Dedifferentiated amniotic fluid mesenchymal stem cell (primary cell): ENCODE data around the gene SLC24A4.

Experiments
- DNase-seq: peaks from one replicate; pipeline ENCODE4 v3.0.0-alpha.2; 2016; ENCODE audit errors: extremely low spot score

SLC24A4 gene

GRCh38 chr14:92323011-92323915 lies at the start of gene SLC24A4:
Gene SLC24A4 (plus strand): TSS chr14:92323165. CDS start chr14:92323831, 666 bp downstream.
- DNase-seq: no peak

GRCh38 chr14:92273166-92273565 lies 49.8 kb upstream of the SLC24A4 start:
- no peak for DNase-seq

DNA sequence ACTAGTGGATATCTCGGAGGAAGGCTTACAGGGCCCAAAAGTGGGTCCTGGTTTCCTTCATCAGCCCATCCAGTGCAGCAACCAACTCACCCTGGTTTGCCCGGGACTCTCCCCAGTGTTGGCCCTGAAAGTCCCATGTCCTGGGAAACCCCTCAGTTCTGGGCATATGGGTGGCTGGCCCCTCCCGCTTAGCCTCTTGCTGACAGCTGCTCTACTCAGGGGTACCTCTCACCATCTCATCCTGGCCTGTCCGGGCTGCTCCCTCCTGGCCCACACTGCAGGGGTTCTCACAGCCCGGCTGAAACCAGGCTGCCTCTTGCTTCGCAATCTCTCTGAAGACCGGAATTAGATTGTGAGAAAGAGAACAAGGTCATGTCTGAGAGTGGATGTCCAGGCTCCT lies 48.9 kb upstream of the SLC24A4 start:
- no peak for DNase-seq

GRCh38 chr14:92276074-92276473 lies 46.9 kb upstream of the SLC24A4 start:
- no peak for DNase-seq

DNA sequence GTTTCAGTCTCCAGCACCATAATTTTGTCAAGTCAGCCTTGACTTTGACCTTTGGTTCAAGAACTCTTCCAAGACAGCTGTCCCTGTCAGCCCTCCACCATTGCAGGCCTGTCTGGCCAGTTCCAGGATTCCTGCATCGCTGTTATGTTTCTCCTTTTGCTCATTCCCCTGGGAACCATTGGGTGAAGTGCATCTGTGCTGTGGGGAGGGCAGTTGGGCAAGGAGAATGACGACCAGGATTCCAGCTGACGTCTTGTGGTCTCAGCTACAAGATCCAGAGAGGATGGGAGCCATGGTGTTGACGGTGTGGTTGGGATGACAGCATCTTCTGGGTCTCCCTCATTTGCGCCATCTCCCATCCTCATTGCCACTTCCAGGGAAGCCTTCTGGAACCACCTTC lies 45.9 kb upstream of the SLC24A4 start:
- DNase-seq: no peak

- no peak for DNase-seq
These were observed 42.3 kb upstream of the SLC24A4 start for GRCh38 chr14:92280554-92281262.

DNA sequence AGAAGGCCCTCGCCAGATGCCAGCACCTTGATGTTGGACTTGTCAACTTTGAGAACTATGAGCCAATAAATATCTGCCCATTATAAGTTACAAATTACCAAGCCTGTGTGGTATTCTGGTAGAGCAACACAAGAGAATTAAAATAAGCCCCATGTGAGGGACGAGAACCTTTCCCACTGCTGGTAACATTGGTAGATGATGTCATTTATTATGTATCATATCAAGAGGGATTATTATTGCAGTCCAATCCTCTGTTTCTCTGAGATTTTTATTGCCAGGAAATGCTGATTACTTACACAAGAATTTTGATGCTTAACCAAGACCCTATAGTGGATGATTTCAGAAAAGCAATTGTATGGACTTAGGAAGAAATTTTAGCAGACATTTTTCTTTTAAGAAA lies 40.3 kb upstream of the SLC24A4 start:
- no peak for DNase-seq

DNA sequence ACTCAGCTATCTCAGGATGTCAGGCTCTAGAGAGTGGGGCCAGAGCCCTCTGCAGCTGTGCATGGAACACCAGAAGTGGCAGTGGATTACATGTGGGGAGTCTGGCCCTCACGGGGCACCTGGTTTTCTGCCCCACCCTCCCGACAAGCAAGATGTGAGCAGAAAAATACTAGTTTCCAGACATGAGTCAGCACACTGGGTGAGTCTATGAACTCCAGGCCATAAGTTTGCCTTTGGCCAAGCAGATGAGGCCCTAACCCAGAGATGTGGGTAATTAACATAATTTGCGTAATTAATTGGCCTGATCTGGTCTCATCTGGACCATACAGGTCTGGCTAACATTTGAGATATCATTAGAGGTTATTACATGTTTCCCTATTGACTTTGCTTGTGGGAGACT lies 37.7 kb upstream of the SLC24A4 start:
- no peak for DNase-seq

DNA sequence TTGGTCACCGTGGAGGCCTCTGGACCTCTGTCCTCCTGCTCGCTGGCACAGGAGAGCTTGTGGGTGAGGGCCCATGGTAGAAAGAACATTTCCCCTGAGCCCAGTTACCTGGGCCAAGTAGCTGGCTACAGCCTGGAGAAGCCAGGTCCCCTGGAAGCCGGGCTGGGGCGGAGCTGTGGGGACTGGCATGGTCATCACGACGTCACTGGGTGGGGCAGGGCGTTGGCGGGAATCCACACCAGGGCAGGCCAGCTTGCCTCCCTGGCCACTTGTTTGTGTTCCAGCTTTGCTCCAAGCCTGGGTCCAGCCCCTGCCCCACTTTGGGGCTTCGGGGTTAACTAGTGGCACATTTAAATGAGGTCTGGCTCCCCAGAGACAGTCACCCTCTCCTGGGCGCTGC lies 35.0 kb upstream of the SLC24A4 start:
- DNase-seq: no peak

DNA sequence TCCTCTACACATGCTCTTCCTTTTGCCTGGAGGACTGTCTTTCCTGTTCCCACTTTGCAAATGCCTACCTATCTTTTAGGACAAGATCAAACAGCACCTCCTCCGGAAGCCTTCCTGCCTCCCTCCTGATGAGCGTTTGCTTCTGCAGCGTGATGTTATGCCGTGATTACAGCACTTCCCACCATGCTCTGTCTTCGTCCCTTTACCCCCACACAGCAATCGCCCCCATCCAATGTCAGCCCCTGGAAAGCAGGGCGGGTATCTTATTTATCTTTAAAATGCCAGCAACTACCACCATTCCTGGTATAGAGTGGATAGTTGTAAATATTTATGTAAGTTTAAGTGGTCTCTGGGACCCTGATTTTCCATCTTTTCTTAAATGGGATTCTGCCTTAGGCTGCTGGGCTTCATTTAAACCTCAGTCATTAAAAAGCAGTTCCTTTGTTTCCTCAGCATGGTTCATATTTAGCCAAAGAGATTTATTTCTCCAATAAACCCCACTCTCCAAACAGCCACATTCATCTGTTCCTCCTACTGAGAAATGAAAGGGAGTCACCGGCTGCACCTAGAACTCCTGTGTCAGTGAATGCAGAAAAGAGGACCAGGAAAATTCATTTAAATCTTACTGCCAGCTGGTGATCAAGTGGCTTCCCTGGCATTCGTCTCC lies 33.8 kb upstream of the SLC24A4 start:
- no peak for DNase-seq

DNA sequence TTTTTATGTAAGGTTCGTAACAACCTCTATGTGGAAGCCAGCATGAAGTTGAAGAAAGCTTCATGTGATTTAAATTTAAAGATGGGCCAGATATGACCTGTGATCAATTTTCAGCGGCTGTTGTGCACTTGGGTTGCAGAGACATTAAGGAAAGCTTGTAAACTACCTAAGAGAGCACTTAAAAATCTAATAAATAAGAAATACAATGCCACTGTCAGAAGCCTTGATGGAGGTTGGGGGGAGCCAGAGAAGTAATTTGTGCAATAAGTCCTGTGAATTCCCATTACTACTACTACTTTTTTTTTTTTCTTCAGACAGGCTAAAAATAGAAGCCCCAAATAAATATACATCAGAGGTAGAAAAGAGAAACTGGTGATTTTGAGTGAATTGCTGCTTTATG lies 30.3 kb upstream of the SLC24A4 start:
- DNase-seq: no peak

GRCh38 chr14:92294506-92294905 lies 28.5 kb upstream of the SLC24A4 start:
- DNase-seq: no peak

- no peak for DNase-seq
These were observed 25.0 kb upstream of the SLC24A4 start for GRCh38 chr14:92297818-92298595.

GRCh38 chr14:92302481-92302880 lies 20.5 kb upstream of the SLC24A4 start:
- no peak for DNase-seq

DNA sequence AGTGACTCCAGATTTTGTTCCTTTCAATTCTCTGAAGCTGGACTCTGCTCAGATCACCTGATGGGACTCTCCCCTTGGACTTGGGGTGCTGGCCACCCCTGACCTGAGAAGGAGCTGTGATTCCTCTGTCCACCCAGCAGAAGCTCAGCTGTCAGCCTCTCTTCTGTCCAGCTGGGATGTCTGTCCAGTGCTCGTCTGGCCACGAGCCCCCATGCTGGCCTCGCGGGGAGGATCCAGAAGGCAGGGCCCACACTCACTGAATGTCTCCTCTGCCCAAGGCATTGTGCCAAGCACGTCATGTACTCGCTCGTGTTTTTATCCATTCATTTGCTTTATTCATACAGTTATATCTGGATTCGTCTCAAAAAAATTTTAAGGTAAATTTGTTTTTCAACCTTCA lies 14.2 kb upstream of the SLC24A4 start:
- no peak for DNase-seq

DNA sequence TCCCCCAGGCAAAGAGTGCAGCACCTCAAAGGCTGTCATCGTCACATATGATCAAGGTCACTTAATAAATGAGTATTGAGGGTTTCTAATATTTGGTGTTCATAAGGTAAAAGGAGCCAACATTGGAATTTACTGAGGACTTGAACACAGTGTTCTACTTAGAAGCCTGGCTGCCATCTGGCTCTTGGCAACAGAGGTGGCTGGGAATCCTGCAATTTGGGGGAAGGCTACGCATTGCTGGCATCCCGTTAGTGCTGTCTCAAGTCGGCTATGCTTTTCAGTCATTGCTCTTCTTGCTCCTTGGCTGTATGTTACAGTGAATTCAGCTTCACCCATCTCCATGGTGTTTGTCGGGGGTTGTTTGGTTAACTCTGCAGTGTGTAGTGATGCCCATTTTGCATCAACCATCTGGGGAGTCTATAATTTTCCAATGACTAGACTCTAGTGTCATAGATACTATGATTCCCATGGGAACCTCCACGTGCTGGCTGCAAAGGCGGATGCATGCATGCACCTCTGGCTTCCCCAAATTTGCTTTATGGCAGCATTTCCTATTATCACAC lies 12.9 kb upstream of the SLC24A4 start:
- no peak for DNase-seq

- DNase-seq: no peak
These were observed 12.1 kb upstream of the SLC24A4 start for GRCh38 chr14:92310776-92311375.

GRCh38 chr14:92314182-92314581 lies 8.8 kb upstream of the SLC24A4 start:
- DNase-seq: no peak

DNA sequence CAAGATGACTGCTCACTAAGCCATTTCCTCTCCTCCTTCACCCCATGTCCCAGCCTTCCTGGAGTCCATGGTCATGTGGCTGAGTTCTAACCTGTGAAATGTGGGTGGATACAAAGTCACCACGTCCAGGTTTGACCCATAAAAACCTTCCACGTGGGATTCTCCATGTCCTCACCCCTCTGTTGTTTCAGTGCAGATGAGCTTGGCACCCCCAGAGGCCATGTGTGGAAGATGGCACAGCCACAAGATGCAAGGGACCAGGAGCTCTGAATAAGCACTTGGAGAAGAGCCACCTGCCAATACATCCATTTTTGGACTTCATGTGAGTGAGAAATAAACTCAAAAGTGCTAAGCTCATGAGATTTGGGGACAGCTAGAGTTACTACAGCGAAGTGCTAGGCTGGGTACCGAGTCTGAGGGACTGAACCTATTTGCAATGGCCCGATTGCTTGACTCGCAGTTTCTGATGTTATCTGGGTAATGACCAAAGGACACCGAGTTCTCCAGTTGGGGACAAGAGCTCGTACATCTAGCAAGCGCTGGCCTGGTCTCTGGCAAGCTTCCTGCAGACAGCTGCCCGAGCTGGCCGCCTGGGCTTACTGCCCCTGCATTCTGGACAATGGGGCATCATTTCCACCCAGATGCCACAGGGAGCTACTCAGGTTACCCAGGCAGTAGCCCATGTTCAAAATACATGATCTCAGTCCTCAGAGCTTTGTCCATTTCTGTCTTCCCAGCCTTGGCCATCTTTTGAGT lies 7.7 kb upstream of the SLC24A4 start:
- no peak for DNase-seq

GRCh38 chr14:92316176-92316575 lies 6.8 kb upstream of the SLC24A4 start:
- no peak for DNase-seq
